Measurements from ENCODE around the gene MCM10. TPM values are rescaled to one million over a fixed set of nuclear protein-coding genes. Genes with fewer than 3 reads are reported as not detected.
"Not testable (repeated sequence)": the region's sequence is repeated elsewhere in the genome, so short reads cannot be mapped to it uniquely, and the experiment has no call there.

MCM10 gene
- polyA plus RNA-seq, 4 donors = 6.7 to 13.0 (median 11.2) TPM

DNA sequence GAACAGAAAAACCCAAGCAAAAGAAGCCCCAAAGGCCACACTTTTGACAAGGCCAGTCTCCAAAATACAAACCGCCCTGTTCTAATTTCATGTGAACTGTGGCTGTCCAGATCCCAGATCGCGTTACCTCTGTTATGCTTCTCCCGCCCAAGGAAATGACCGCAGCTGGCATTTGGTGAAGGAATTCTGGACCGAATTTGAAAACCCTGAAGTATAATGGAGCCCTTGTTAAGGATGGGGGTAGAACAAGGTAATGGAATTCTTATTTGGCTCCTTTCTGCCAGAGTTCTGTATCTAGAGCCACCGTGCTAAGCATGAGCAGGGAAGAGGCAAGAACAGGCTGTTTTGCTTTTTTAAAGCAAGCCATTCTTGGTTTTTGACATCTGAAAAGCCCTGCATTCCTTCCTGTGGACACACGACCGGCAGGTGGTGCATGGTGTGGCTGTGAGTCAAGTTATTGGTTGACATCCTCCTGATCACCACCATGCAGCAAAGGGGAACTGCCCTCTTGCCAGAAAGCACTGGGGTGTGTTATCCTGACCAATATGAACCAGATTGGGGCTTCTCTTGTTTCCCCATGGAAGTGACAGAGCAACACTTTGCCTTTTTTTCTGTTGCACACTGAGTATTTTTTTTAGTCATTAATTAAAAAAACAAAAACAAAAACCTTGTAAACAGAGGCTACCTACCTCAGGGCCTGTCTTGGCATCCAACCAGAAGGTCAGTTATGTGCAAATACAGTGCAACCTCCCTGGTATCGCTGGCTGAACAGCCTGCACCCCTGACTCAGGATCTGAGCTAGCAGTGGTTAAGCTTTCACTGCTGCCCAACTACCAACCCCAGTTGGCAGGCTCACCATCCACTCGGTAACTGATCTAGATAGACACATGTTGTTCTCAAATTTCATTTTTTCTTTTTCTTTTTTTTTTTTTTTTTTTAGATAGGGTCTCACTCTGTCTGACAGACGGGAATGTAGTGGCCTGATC, 58.6 kb downstream of the MCM10 start:
- peak in 1 of 4 donors; percentile 6 for DNase-seq (ENCODE audit: low read depth in 4 of 4, low spot score in 3 of 4)

DNA sequence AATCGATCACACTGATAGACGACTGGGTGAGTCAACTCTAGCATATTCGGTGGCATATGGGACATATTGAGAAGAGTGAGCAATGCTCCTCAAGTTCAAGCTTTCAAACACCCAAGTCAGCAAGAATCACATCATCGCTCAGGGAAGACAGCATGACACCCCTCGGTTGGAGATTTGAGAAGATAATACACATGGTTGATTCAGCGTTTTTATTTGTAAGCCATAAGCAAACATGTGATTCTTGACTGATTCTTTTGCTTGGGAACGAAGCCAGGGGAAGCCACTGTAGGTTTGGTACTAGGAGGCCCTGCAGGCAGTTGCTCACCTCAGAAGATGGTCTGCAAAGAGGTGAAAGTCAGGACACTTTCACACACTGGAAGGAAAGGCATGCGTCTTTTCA, 60.2 kb downstream of the MCM10 start:
- no peak for DNase-seq (ENCODE audit: low read depth in 4 of 4, low spot score in 3 of 4)

DNA sequence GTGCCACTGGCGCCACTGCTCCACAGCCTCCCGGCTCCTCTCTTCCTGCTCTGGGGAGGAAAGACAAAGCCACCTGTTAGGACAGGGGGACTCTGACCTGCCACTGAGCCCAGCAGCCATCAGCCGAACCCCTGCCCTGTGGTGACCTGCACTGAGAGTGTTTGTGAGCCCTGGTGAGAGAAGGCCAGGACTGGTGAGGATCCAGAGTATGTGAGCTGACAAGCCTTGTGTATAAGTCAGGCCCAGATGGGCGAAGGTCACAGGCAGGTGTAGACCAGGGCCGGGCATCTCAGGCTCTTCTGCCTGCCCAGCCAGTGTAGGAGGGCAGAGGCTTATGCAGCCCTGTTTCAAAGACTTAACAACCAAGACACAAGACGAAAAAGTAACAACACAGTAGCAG, 60.8 kb downstream of the MCM10 start:
- no peak for DNase-seq (ENCODE audit: low read depth in 4 of 4, low spot score in 3 of 4)

DNA sequence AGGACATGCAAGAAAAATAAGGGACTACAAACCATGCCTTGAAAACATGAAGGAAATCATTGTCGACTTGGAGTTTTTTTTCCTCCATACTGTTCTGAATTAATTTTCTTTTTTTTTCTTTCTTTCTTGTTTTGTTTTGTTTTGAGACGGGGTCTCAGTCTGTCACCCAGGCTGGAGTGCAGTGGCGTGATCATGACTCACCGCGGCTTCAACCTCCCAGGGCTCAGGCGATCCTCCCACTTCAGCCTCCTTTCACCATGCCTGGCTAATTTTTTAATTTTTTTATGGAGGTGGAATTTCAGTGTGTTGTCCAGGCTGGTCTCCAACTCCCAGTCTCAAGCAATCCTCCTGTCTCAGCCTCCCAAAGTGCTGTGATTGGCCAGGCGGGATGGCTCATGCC, 61.2 kb downstream of the MCM10 start:
- DNase-seq (ENCODE audit: low read depth in 4 of 4, low spot score in 3 of 4) = no peak

DNA sequence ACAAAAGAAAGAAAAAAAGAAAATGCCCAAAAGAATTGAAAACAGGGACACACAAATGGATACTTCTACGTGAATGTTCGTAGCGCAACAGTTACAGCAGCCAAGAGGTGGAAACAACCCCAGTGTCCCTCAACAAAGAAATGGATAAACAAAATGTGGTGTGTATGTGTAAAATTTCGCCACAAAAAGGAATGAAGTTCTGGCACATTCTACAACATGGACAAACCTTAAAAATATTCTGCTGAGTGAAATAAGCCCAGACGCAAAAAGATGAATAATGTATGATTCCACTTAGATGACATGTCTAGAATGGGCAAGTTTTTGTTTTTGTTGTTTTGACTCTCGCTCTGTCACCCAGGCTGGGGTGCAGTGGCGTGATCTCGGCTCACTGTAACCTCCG, 61.9 kb downstream of the MCM10 start:
- no peak for DNase-seq (ENCODE audit: low read depth in 4 of 4, low spot score in 3 of 4)

DNA sequence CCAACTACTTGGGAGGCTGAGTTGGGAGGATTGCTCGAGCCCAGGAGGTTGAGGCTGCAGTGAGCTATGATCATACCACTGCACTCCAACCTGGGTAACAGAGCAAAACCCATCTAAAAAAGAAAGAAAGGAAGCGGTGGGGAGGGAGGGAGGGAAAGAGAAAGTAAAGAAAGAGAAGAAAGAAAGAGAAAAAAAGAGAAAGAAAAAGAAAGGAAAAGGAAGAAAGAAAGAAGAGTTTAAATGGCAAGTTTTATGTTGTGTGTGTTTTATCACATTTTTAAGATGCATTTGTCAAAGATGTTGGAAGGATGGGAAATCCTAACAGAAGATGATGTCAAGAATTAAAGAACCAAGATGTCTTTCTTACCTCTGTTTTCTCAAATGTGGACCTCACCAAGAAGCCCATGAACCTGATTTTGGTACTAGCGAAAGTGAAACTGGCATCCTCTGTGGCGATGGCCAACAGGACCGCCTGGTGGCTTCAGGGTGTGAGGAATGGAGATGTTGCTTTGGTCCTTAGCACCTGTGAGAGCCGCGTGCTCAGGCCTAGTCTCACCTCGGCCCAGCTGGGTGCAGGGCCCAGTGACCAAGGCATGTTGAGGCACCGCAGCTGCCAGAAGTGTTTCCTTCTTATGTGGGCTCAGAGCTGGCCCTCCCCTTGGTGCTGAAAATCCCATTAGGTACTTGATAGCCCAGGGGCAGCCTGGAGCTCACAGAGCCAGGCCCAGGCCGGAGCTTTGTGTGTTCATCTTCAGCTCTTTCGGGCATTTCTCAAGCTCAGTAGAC, 63.0 kb downstream of the MCM10 start:
- DNase-seq (ENCODE audit: low read depth in 4 of 4, low spot score in 3 of 4) = no peak

DNA sequence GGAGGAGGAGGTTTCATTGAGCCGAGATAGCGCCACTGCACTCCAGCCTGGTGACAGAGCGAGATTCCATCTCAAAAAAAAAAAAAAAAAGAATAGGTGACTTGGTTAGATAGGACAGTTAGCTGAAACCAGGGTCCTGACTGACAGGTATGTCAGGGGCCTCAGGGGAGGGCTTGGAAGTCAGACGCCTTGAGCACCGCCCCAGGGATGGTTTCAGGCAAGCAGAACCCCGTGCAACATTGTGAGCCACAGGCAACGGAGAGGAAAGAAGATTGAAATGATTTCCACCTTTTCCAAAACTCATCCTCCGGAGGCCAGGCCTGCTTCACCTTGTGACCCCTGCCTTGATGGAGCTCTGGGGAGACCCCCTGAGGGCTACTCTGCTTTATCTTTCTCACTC, 64.2 kb downstream of the MCM10 start:
- no peak for DNase-seq (ENCODE audit: low read depth in 4 of 4, low spot score in 3 of 4)

DNA sequence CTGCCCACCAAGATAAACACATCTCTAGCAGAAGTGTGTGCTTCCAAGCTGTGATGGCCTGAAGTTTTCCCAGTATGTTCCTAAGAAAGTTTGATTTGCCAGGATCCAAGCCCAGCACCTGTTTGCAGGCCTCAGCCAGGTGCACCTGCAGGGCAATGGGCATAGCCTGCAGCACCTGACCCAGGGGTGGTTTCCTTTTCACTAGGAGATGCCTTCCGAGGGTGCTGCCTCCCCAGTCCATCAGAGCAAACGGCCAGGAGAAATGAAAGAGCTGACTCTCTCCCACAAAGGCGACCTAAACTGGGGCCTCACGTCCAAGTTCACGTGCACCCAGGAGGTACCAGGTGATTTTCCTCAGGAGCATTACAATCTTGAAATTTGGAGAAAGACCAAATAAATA, 65.7 kb downstream of the MCM10 start:
- no peak for DNase-seq (ENCODE audit: low read depth in 4 of 4, low spot score in 3 of 4)

DNA sequence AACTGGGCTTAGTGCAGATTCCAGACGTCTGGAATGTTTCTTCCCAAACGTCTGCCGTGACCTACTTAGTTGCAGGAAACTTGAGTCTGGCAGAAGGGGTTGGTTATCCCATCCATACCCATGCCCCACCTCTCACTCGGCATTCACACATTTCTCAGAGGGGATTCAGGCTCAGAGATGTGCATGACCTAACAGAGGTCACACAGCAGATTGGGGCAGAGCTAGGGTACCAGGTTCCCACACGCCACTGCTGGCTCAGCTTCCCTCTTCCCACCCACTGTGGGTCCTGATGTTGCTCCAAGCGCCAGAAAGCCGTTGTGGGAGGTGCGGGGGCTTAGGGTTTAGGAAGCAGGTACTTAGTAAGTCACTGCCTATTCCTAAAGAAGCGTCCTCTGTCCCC, 69.8 kb downstream of the MCM10 start:
- DNase-seq (ENCODE audit: low read depth in 4 of 4, low spot score in 3 of 4) = no peak

DNA sequence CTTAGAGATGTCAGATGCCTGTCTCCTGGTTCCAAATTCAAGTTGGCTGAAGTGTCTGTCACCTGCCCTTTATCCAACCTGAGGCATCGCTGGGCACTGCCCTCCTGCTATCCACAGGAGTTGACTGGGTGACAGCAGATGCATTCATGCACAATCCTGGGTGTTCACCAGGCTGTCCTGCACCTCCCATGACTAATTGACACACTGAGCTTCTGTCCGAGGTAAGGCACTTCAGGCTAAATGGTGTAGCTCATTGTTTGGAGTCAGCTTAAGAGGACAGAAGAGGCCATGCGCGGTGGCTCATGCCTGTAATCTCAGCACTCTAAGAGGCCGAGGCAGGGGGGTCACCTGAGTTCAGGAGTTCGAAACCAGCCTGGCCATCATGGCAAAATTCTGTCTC, 70.5 kb downstream of the MCM10 start:
- no peak for DNase-seq (ENCODE audit: low read depth in 4 of 4, low spot score in 3 of 4)

DNA sequence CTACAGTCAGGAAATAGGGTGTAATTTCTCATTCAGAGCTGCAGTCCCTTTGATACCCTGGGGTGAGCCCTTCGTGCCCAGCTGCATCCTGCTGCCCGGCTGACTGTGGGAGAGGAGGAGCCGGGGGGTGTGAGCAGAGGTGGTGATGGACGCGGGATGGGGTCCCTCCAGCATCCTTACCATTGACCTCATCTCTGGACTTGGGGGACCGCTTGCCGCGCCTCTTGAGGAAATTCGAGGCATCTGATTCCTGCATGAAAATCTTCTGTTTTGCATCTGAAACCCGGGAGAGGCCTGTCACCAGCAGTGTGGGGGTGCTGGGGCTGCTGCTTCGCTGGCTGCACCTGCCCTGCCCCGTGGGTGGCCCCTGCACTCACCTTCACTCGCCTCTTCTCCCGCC, 72.0 kb downstream of the MCM10 start:
- no peak for DNase-seq (ENCODE audit: low read depth in 4 of 4, low spot score in 3 of 4)

DNA sequence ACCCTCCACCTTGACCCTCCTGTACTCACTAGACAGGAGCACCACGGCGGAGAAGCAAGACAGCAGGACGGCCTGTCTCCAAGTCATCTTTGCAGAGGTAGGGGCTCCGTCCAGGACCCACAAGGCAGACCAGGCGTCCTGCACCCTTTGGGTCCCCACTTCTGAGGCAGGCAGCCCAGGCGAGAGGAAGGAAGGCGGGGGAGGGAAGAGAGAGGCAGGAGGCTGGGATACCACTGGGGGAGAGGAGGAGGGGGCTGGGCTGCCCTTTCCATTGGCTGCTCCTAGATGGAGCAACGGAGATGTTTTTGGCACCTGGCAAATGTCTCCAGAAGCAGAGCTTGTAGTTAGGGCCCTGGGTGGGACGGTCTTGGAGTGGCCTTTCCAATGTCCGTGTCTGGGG, 72.8 kb downstream of the MCM10 start, which contains the start of gene UCMA:
UCMA (minus strand) TSS at position 203 of the 400 bp plus-strand sequence; CDS start at position 87, 116 bp downstream.
- DNase-seq (ENCODE audit: low read depth in 4 of 4, low spot score in 3 of 4) = no peak

DNA sequence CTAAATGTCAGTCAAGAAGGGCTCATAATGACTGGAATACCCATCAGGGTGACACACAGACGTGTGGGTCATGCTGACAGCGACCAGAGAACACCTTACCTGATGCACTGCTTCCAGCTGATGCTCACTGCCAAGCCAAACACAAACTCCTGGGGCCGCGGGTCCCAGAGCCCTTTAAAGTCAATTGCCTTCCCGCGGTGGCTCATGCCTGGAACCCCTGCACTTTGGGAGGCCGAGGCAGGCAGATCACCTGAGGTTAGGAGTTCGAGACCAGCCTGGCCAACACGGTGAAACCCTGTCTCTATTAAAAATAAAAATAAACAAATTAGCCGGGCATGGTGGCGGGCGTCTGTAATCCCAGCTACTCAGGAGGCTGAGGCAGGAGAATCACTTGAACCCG, 73.4 kb downstream of the MCM10 start:
- DNase-seq (ENCODE audit: low read depth in 4 of 4, low spot score in 3 of 4) = not testable (repeated sequence)

DNA sequence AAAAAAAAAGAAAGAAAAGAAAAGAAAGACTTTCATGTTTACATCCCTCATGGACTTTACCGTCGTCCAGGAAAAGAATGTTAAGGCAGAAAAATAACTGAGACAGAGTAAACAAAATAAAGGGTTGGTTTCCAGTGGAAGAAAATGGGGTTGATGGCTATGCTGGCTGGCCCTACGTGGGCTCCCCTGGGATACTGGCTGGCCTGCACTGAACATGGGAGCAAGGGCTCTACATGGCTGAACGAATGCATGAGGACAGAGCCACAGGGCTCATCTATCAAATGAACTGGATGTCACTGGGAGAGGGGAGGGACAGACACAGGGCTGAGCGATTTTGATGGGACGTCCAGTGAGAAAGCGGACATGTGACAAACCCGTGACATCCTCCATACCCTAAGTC, 75.3 kb downstream of the MCM10 start:
- DNase-seq (ENCODE audit: low read depth in 4 of 4, low spot score in 3 of 4) = no peak

DNA sequence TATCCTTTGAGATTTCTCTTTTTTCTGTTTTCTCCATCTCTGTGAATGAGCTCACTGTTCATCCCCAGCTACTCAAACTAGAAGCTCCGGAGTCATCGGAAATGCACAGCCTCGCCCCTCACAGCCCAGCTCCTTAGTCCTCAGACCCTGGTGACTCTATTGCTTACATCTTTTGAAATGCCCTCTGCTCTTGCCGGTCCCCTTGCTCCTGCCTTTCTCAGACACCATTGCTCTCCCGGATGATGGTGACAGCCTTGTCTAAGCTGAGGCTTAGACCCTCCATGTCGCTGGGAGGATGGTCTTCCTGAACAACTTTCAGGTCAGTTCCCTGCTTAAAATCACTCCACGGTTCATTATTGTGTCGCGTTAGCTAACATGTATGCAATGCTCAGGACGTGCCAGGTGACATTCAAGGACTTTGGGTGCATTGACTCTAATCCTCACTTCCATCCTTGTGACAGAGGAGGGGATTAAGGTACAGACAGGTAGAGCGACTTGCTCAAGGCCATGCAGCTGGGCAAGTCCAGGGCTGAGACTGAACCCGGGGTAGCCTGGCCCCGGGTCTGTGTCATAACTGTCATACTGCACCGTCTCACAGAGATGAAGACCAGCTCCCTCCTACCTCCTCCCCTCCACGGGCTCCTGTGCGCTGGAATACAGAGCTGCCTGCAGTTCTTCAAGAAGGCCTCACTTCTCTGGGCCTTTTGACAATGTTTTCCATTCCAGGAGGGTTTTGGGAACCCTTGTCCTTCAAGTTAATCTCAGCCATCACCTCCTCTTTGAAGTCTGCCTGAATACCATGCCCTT, 77.1 kb downstream of the MCM10 start:
- no peak for DNase-seq (ENCODE audit: low read depth in 4 of 4, low spot score in 3 of 4)

DNA sequence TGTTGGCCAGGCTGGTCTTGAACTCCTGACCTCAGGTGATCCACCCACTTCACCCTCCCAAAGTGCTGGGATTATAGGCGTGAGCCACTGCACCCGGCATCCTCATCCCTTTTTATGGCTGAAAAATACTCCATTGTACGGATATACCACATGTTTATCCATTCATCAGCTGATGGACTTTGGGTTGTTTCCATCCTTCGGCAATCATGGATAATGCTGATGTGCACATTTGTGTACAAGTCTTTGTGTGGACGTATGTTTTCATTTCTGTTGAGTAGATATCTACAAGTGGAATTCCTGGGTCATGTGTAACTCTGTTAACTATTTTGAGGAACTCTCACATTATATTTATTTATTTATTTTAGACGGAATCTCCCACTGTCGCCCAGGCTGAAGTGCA, 78.6 kb downstream of the MCM10 start:
- no peak for DNase-seq (ENCODE audit: low read depth in 4 of 4, low spot score in 3 of 4)

DNA sequence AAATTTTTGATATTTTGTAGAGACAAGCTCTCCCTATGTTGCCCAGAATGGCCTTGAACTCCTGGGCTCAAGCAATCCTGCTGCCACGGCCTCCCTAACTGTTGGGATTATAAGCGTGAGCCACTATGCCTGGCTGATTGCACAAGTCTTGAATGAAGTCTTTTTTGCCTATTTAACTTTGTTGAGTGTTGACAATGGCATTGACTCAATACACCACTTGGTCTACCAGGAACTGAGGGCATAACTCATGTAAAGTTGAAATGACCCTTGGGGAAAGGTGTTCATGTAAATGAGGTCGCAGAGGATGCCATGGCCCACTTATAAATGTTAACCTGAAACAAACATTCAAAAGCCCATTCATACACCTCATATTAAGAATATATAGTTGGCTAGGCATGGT, 80.3 kb downstream of the MCM10 start:
- DNase-seq (ENCODE audit: low read depth in 4 of 4, low spot score in 3 of 4) = no peak

DNA sequence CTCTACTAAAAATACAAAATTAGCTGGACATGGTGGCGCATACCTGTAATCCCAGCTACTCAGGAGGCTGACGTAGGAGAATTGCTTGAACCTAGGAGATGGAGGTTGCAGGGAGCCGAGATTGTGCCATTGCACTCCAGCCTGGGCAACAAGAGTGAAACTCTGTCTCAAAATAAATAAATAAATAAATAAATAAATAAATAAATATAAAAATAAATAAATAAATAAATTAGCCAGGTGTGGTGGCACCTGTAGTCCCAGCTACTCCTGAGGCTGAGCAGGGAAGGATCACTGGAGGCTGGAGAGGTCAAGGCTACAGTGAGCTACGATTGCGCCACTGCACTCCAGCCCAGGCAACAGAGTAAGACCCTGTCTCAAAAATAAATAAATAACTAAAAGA, 80.9 kb downstream of the MCM10 start:
- DNase-seq (ENCODE audit: low read depth in 4 of 4, low spot score in 3 of 4) = not testable (repeated sequence)

DNA sequence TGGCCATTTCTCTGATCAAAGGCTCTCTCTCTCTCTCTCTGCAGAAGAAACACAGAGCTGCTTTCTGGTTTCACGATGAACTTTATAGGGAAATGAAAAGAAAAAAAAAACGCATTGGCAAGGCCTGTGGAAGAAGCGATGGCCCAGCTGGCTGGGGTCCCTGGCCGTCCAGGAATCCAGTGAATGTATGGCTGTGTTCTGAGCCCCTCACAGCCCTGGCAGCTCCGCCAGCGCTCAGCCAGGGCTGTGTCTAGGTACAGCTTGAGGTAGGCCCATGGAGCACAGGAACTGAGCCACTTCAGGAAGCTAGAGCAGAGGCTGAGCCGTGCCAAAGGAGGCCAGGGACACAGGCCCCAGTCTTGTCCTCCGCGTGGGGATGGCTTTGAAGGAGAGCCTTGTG, 85.9 kb downstream of the MCM10 start:
- no peak for DNase-seq (ENCODE audit: low read depth in 4 of 4, low spot score in 3 of 4)

DNA sequence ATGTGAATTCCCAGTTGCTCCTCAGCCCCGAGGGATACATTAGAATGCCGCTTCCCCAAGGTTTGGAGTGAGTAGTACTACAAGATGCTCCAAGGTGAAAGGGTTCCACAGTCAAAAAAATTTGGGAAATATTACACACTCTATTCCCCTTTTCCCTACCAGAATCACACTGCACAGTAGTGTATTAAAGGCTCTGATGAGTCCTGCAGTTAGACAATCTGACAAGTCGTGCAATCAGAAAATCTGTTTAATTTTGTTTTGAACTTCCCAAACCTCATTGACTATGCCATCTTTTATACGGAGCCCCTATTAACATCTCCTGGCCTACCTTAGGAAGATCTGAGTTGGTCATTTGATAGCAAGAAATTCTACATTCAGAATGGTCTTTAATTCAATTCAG, 86.4 kb downstream of the MCM10 start:
- DNase-seq (ENCODE audit: low read depth in 4 of 4, low spot score in 3 of 4) = no peak

DNA sequence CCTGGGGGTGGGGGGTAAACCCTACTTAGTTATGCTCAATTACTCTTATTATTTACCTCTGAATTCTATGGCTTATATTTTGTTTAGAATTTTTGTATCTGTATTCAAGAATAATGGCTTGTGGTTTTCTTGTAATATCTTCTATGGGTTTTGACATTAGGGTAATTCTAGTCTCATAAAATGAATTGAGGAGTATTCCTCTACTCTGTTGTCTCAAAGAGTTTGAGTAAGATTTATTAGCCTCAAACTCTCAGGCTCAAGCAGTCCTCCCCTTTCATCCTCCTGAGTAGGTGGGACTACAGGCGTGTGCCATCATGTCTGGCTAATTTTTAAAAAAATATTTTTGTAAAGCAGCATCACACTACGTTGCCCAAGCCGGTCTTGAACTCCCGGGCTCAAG, 92.4 kb downstream of the MCM10 start:
- DNase-seq (ENCODE audit: low read depth in 4 of 4, low spot score in 3 of 4) = no peak

Measured in left renal pelvis (tissue), 4 donors.